ENCODE measurements around the gene SLC12A1.
A peak's percentile ranks its signal among the peaks of the same experiment; 100 is the strongest.
"Not testable (repeated sequence)": the region's sequence is repeated elsewhere in the genome, so short reads cannot be mapped to it uniquely, and the experiment has no call there.

The SLC12A1 gene

GRCh38 chr15:48315041-48315440 lies 108.9 kb downstream of the SLC12A1 start:
- no peak for DNase-seq

- no peak for DNase-seq
Observed at GRCh38 chr15:48317221-48317620, 111.1 kb downstream of the SLC12A1 start.

GRCh38 chr15:48318131-48318530 lies 112.0 kb downstream of the SLC12A1 start:
- DNase-seq, result peak; percentile 66

GRCh38 chr15:48323294-48323693 lies 117.2 kb downstream of the SLC12A1 start:
- DNase-seq, result no peak

- DNase-seq, result peak; percentile 18
Observed at GRCh38 chr15:48324949-48325348, 118.8 kb downstream of the SLC12A1 start.

- DNase-seq, result no peak
Observed at GRCh38 chr15:48325400-48325799, 119.3 kb downstream of the SLC12A1 start.

GRCh38 chr15:48326180-48326579 lies 120.1 kb downstream of the SLC12A1 start:
- not testable (repeated sequence) for DNase-seq

- DNase-seq, result peak; percentile 17
Observed at GRCh38 chr15:48330105-48330785, 124.1 kb downstream of the SLC12A1 start.

- peak; percentile 88 for DNase-seq
Observed at GRCh38 chr15:48330855-48331795, 125.0 kb downstream of the SLC12A1 start, which contains the start of gene DUT. TSS of gene DUT (plus strand) at chr15:48331429. CDS start at chr15:48331516, 87 bp downstream.

GRCh38 chr15:48331796-48332641 lies 125.9 kb downstream of the SLC12A1 start:
- DNase-seq, result peak; percentile 92

GRCh38 chr15:48332642-48333034 lies 126.5 kb downstream of the SLC12A1 start:
- DNase-seq, result peak; percentile 68

- peak; percentile 52 for DNase-seq
Observed at GRCh38 chr15:48333540-48333939, 127.4 kb downstream of the SLC12A1 start.

- peak; percentile 18 for DNase-seq
Observed at GRCh38 chr15:48334260-48334659, 128.2 kb downstream of the SLC12A1 start.

- DNase-seq, result peak; percentile 40
Observed at GRCh38 chr15:48336940-48337339, 130.8 kb downstream of the SLC12A1 start.

- no peak for DNase-seq
Observed at GRCh38 chr15:48337607-48338006, 131.5 kb downstream of the SLC12A1 start.

- DNase-seq, result no peak
Observed at GRCh38 chr15:48340111-48340510, 134.0 kb downstream of the SLC12A1 start.

GRCh38 chr15:48343865-48344264 lies 137.8 kb downstream of the SLC12A1 start:
- no peak for DNase-seq

- no peak for DNase-seq
Observed at GRCh38 chr15:48345516-48345915, 139.4 kb downstream of the SLC12A1 start.

- peak; percentile 88 for DNase-seq
Observed at GRCh38 chr15:48352474-48353072, 146.5 kb downstream of the SLC12A1 start.
